Parathyroid adenoma (tissue), 2 donors: ENCODE results near the gene ZNF484.
"Not testable (repeated sequence)": the region's sequence is repeated elsewhere in the genome, so short reads cannot be mapped to it uniquely, and the experiment has no call there.

Experiments
- H2AFZ ChIP-seq: fragments of 300-600 bp; sonication (generic); one replicate; pipeline ENCODE4 v1.7.0; 2017; ENCODE audit warnings: antibody characterized with exemption, mild to moderate bottlenecking
- H3K27ac ChIP-seq: fragments of 300-600 bp; sonication (generic); one replicate; pipeline ENCODE4 v1.7.0; 2017
- H3K27me3 ChIP-seq: fragments of 300-600 bp; sonication (generic); one replicate; pipeline ENCODE4 v1.7.0; 2017; ENCODE audit warnings: low read length; ENCODE audit not compliant: control insufficient read depth, insufficient read depth
- H3K36me3 ChIP-seq: fragments of 300-600 bp; sonication (generic); one replicate; pipeline ENCODE4 v1.7.0; 2017; ENCODE audit warnings: low read length; ENCODE audit not compliant: control insufficient read depth, insufficient read depth
- H3K4me1 ChIP-seq: fragments of 300-600 bp; sonication (generic); one replicate; pipeline ENCODE4 v1.7.0; 2017; ENCODE audit warnings: control low read depth
- H3K4me2 ChIP-seq: fragments of 300-600 bp; sonication (generic); one replicate; pipeline ENCODE4 v1.7.0; 2017; ENCODE audit warnings: low read length
- H3K4me3 ChIP-seq: fragments of 300-600 bp; sonication (generic); one replicate; pipeline ENCODE4 v1.7.0; 2017; ENCODE audit warnings: low read depth, low read length
- H3K79me2 ChIP-seq: fragments of 300-600 bp; sonication (generic); one replicate; pipeline ENCODE4 v1.7.0; 2017; ENCODE audit warnings: control low read depth
- H3K9ac ChIP-seq: fragments of 300-600 bp; sonication (generic); one replicate; pipeline ENCODE4 v1.7.0; 2017; ENCODE audit warnings: mild to moderate bottlenecking
- H3K9me3 ChIP-seq: fragments of 300-600 bp; sonication (generic); one replicate; pipeline ENCODE4 v1.7.0; 2017; ENCODE audit warnings: low read length; ENCODE audit not compliant: control insufficient read depth
- TF ChIP-seq, protein P1 (sequence below): fragments of 300-600 bp; sonication (generic); IDR thresholded peaks from one replicate; pipeline ENCODE4 v1.7.0; 2017; ENCODE audit warnings: antibody characterized with exemption, mild to moderate bottlenecking
- donor health status: primary hyperparathyroidism.

Gene ZNF484

DNA sequence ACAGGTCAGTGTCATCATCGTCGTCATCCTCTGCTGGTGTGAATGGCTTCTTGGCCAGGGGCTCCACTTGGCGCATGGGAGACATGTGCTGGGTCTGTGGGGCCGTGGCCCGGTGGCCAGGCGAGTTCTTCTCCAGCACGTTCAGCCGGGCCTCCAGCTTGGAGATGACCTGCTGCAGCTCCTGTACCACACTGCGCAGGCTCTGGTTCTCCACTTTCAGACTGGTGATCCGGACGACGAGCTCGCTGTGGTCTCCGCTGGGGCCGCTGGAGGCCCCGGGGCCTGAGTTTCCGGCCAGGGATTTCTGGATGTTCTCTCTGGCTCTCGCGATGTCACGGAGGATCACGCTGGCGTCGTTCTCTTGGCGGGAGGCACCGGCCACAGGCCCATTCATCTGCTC is 40.6 kb downstream of the ZNF484 start:
- H3K9me3 ChIP-seq = no peaks in the 10 kb centered on the region
- H3K9ac ChIP-seq = no peak overlapping the region
- no peaks in the 10 kb centered on the region for H3K27me3 ChIP-seq
- H3K4me2 ChIP-seq = no peak overlapping the region
- H3K4me1 ChIP-seq = no peaks in the 10 kb centered on the region
- TF ChIP-seq, protein P1, sequence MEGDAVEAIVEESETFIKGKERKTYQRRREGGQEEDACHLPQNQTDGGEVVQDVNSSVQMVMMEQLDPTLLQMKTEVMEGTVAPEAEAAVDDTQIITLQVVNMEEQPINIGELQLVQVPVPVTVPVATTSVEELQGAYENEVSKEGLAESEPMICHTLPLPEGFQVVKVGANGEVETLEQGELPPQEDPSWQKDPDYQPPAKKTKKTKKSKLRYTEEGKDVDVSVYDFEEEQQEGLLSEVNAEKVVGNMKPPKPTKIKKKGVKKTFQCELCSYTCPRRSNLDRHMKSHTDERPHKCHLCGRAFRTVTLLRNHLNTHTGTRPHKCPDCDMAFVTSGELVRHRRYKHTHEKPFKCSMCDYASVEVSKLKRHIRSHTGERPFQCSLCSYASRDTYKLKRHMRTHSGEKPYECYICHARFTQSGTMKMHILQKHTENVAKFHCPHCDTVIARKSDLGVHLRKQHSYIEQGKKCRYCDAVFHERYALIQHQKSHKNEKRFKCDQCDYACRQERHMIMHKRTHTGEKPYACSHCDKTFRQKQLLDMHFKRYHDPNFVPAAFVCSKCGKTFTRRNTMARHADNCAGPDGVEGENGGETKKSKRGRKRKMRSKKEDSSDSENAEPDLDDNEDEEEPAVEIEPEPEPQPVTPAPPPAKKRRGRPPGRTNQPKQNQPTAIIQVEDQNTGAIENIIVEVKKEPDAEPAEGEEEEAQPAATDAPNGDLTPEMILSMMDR = no peak
- H3K36me3 ChIP-seq = no peaks in the 10 kb centered on the region
- H3K4me3 ChIP-seq = no peak overlapping the region
- no peak overlapping the region for H3K27ac ChIP-seq
- H3K79me2 ChIP-seq = no peaks in the 10 kb centered on the region
- H2AFZ ChIP-seq = no peak overlapping the region

DNA sequence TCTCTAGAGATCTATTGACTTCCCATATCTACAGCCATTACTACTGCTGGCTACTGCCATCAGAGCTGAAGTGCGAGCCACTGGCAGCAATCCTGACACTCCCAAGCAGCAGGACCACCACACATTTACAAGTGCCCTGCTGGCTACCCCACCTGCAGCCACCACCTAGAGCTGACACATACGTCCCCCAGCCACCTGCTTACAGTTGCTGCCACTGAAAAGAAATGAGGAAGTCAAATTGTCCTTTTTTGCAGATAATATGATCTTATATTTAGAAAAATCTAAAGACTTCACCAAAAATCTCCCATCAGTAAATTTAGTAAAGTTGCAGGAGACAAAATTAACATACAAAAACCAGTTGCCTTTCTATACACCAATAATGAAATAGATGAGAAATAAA is 48.4 kb downstream of the ZNF484 start:
- Histone ChIP-seq H3K4me3 (no peak overlapping the region), H3K4me2 (no peak overlapping the region), H3K4me1 (no peaks in the 10 kb centered on the region), H3K9ac (no peak overlapping the region), H3K27ac (no peak overlapping the region), H3K27me3 (no peaks in the 10 kb centered on the region), H3K9me3 (no peaks in the 10 kb centered on the region), H2AFZ (no peak overlapping the region), H3K36me3 (no peaks in the 10 kb centered on the region), H3K79me2 (no peaks in the 10 kb centered on the region)
- TF ChIP-seq, protein P1 = no peak

DNA sequence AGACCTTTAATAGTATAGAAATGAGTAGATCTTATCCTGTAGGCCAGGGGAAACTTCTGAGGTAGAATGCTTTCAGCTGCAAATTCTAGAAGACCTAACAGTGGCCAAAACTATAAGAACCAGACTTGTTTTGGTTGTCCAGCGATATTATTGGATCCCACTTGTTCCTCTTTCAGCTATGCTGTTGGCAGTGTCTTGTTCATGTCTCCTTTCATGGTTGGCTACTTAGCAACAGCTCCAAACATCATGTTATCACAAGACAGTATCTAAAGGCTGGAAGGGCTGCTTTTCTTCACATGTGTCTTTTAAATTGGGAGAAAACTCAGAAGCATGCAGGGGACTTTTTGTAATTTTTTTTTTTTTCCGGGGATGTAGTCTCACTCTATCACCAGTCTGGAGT is 52.8 kb downstream of the ZNF484 start:
- not testable (repeated sequence) for H3K9me3 ChIP-seq, H3K4me2 ChIP-seq, H3K27me3 ChIP-seq, H3K36me3 ChIP-seq, H3K79me2 ChIP-seq, H3K4me1 ChIP-seq, H3K9ac ChIP-seq, H3K4me3 ChIP-seq, H3K27ac ChIP-seq, H2AFZ ChIP-seq

DNA sequence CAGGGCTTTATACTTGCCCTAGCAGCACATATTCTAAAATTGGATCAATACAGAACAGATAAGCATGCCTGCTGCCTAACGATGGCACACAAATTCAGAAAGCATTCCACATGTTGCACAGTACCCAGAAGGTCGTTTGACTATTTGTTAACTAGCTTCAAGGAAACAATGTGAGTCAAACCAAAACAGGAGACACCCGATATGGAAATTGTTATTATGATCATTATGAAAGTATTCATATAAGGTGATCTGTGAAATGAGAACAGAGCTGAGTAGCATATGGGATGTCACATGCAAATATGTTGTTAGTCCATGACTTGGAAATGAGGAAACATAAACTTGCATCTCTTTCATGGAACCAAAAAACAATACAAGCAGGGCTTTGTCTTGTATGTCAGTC is 56.9 kb downstream of the ZNF484 start:
- H3K9me3 ChIP-seq = no peaks in the 10 kb centered on the region
- no peaks in the 10 kb centered on the region for H3K36me3 ChIP-seq
- TF ChIP-seq, protein P1 = no peak
- no peak overlapping the region for H3K4me2 ChIP-seq
- H2AFZ ChIP-seq = no peak overlapping the region
- H3K4me1 ChIP-seq = no peaks in the 10 kb centered on the region
- no peak overlapping the region for H3K9ac ChIP-seq
- H3K27me3 ChIP-seq = no peaks in the 10 kb centered on the region
- no peak overlapping the region for H3K4me3 ChIP-seq
- H3K79me2 ChIP-seq = no peaks in the 10 kb centered on the region
- no peak overlapping the region for H3K27ac ChIP-seq

DNA sequence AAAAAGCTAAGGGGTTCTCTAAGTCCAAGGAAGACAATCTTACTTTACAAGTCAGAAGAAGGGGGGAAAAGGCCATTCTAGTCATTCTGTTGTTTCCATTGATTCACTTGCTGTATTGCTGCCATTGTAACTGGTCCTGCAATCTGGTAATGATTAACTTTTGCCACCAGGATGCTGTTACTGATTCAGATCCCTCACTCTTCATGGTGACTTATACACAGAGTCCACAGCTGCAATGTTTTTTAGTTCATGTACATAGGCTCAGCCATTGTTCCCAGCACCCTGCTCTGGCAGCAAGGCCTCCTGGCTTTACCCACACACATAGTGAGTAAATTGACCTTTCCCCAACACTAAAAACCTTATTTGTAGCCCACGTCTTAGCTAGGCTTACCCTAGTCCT is 57.9 kb downstream of the ZNF484 start:
- H3K9ac ChIP-seq, H3K79me2 ChIP-seq, H3K4me1 ChIP-seq, H3K9me3 ChIP-seq, H3K27ac ChIP-seq, H2AFZ ChIP-seq, H3K27me3 ChIP-seq, H3K4me2 ChIP-seq, H3K36me3 ChIP-seq, H3K4me3 ChIP-seq: not testable (repeated sequence)

DNA sequence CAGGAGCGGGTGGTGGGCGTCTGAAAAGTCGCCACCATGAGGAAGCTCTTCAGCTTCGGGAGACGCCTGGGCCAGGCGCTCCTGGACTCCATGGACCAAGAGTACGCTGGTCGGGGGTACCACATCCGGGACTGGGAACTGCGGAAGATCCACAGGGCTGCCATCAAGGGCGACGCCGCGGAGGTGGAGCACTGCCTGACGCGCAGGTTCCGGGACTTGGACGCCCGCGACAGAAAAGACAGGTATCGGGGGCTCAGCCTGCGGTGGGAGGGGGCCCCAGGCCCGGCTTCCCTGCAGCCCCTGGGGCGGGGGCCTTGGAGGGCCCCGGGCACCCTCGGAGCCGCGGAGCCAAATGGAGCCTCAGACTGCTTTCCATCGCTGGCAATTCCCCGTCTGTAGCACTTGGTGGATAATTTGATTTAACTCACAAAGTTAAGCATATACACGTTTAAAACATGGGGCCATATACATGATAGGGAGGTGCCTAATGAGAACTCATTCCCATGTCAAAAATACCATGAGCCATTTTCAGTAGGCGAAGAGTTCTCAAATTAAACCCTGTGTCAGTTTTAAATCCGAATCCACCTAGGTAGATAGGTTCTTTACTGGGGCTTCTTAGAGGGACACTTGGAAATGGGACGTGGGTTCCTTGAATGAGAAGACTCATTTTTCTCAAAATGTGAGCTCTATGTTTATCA is 68.1 kb downstream of the ZNF484 start:
- not testable (repeated sequence) for H3K4me3 ChIP-seq, H2AFZ ChIP-seq, H3K27me3 ChIP-seq, H3K4me1 ChIP-seq, H3K27ac ChIP-seq, H3K9me3 ChIP-seq, H3K79me2 ChIP-seq, H3K36me3 ChIP-seq, H3K4me2 ChIP-seq, H3K9ac ChIP-seq
